Activated T-cell treated with anti-CD3 and anti-CD28 coated beads, Interleukin-2, amount 50 U/mL, for 1 hour (primary cell): Measurements from ENCODE around the gene BST2.

ENCODE experiments used
- DNase-seq: peaks from one replicate; pipeline ENCODE4 v3.0.0-alpha.2; 2020

The BST2 gene

GRCh38 chr19:17405250-17406045, at the start of gene BST2:
BST2 (minus strand) TSS chr19:17405630; CDS start chr19:17405575, 55 bp downstream.
- DNase-seq: peak; percentile 42

- DNase-seq: no peak
Observed at GRCh38 chr19:17454576-17455071, 49.2 kb upstream of the BST2 start.

GRCh38 chr19:17451820-17452219, 46.4 kb upstream of the BST2 start:
- no peak for DNase-seq

GRCh38 chr19:17450264-17451075, 45.0 kb upstream of the BST2 start:
- DNase-seq: no peak

GRCh38 chr19:17448131-17448967, 42.9 kb upstream of the BST2 start, which contains the start of gene TMEM221:
TMEM221 (minus strand) TSS chr19:17448668; CDS start chr19:17448462, 206 bp downstream.
- DNase-seq: peak; percentile 71

- no peak for DNase-seq
Observed at GRCh38 chr19:17447704-17448130, 42.3 kb upstream of the BST2 start.

GRCh38 chr19:17445526-17446165, 40.2 kb upstream of the BST2 start:
- DNase-seq: no peak

GRCh38 chr19:17441241-17442021, 36.0 kb upstream of the BST2 start:
- DNase-seq: no peak

GRCh38 chr19:17436874-17437267, 31.4 kb upstream of the BST2 start:
- no peak for DNase-seq

- no peak for DNase-seq
Observed at GRCh38 chr19:17436094-17436873, 30.9 kb upstream of the BST2 start.

- DNase-seq: no peak
Observed at GRCh38 chr19:17435218-17435617, 29.8 kb upstream of the BST2 start.

GRCh38 chr19:17431417-17431816, 26.0 kb upstream of the BST2 start:
- no peak for DNase-seq

GRCh38 chr19:17429641-17430113, 24.2 kb upstream of the BST2 start:
- no peak for DNase-seq

GRCh38 chr19:17424743-17425365, 19.4 kb upstream of the BST2 start:
- DNase-seq: no peak

GRCh38 chr19:17423429-17424208, 18.2 kb upstream of the BST2 start:
- DNase-seq: no peak

- DNase-seq: no peak
Observed at GRCh38 chr19:17421942-17422341, 16.5 kb upstream of the BST2 start.

GRCh38 chr19:17420475-17420924, 15.1 kb upstream of the BST2 start:
- DNase-seq: peak; percentile 35

GRCh38 chr19:17419621-17420474, 14.4 kb upstream of the BST2 start, which contains the start of gene MVB12A:
MVB12A (plus strand) TSS chr19:17420047; CDS start chr19:17420136, 89 bp downstream.
- peak; percentile 94 for DNase-seq
